Endothelial cell of umbilical vein (primary cell): ENCODE measurements around the gene CEP89. TPM values are rescaled to one million over a fixed set of nuclear protein-coding genes. Genes with fewer than 3 reads are reported as not detected.

Source experiments
- BruUV-seq: library from RNA; stranded (reverse); fragments of 400-500 nt; replicated peaks from 2 replicates; lab custom pipeline; 2021; lab: Mats Ljungman, UMichigan
- CTCF ChIA-PET: fragments of 300-600, 350-600 bp; sonication (Branson Sonifier 250); formaldehyde crosslinking; loops from one replicate; lab custom pipeline; 2021; ENCODE audit warnings: antibody characterized with exemption, inconsistent platforms; lab: Charles Lee
- POLR2A ChIA-PET: fragments of 300-600, 350-600 bp; sonication (Branson Sonifier 250); formaldehyde crosslinking; loops from one replicate; lab custom pipeline; 2021; ENCODE audit warnings: antibody characterized with exemption, inconsistent platforms; lab: Charles Lee
- DNase-seq: peaks from one replicate; pipeline ENCODE4 v3.0.0-alpha.2; 2011; ENCODE audit warnings: low read depth, low spot score
- FAIRE-seq: peaks from 2 replicates; lab custom pipeline; 2011; peaks lifted over from hg19 to GRCh38; lab: Jason Lieb, UNC
- H2AFZ ChIP-seq: 2 replicates; pipeline ENCODE4 v1.6.0; 2012; ENCODE audit warnings: low read depth, low read length, control low read depth, inconsistent platforms
- H3K27ac ChIP-seq: 2 replicates; pipeline ENCODE4 v1.5.1; 2011; ENCODE audit warnings: low read depth, mild to moderate bottlenecking, control low read depth, low read length, moderate library complexity; ENCODE audit not compliant: insufficient read depth
- H3K27me3 ChIP-seq, 2 experiments: 2 replicates each; pipeline versions ENCODE4 v1.6.0 to v1.6.1; 2011; ENCODE audit warnings: low read length in 2 of 2, mixed read lengths in 1 of 2; ENCODE audit not compliant: control insufficient read depth in 2 of 2, insufficient read depth in 2 of 2
- H3K36me3 ChIP-seq, 2 experiments: 2 replicates in 1 of 2; 3 replicates in 1 of 2; pipeline ENCODE4 v1.5.1; 2011; ENCODE audit warnings: low read length in 2 of 2, mild to moderate bottlenecking in 1 of 2, moderate library complexity in 1 of 2; ENCODE audit not compliant: control insufficient read depth in 2 of 2, insufficient read depth in 2 of 2; ENCODE audit errors: extremely low read depth in 1 of 2
- H3K4me1 ChIP-seq: 3 replicates; pipeline ENCODE4 v1.5.1; 2011; ENCODE audit warnings: mild to moderate bottlenecking, low read length; ENCODE audit not compliant: control insufficient read depth, insufficient read depth; ENCODE audit errors: extremely low read depth
- H3K4me2 ChIP-seq: 2 replicates; pipeline ENCODE4 v1.6.1; 2011; ENCODE audit warnings: low read length, control low read depth, mixed read lengths; ENCODE audit not compliant: insufficient read depth
- H3K4me3 ChIP-seq, 3 experiments: fragments of 200-600 bp in 1 of 3; sonication (generic), shearing (Covaris generic) in 1 of 3; replicated peaks in 1 of 3; 2 replicates each; pipeline ENCODE4 v1.5.1; 2011 to 2016; ENCODE audit warnings: control low read depth in 3 of 3, low read length in 3 of 3, mild to moderate bottlenecking in 2 of 3, inconsistent platforms in 1 of 3, low read depth in 1 of 3, moderate library complexity in 1 of 3; ENCODE audit not compliant: insufficient read depth in 1 of 3
- H3K79me2 ChIP-seq: 2 replicates; pipeline ENCODE4 v1.6.0; 2012; ENCODE audit warnings: low read length, inconsistent platforms; ENCODE audit not compliant: control insufficient read depth, insufficient read depth
- H3K9ac ChIP-seq: replicated peaks from 2 replicates; pipeline ENCODE3; 2011; ENCODE audit warnings: low read length, control low read depth; ENCODE audit not compliant: insufficient read depth; ENCODE audit errors: extremely low read depth
- H3K9me1 ChIP-seq: replicated peaks from 3 replicates; pipeline ENCODE4 v1.6.0; 2011; ENCODE audit warnings: mild to moderate bottlenecking, low read length; ENCODE audit not compliant: control insufficient read depth, insufficient read depth; ENCODE audit errors: extremely low read depth
- H3K9me3 ChIP-seq: replicated peaks from 2 replicates; pipeline ENCODE4 v1.5.1; 2012; ENCODE audit warnings: low read length, inconsistent platforms; ENCODE audit not compliant: control insufficient read depth, insufficient read depth
- H4K20me1 ChIP-seq: replicated peaks from 2 replicates; pipeline ENCODE3; 2011; ENCODE audit warnings: mild to moderate bottlenecking, low read length; ENCODE audit not compliant: control insufficient read depth, insufficient read depth; ENCODE audit errors: extremely low read depth
- EZH2 ChIP-seq: IDR thresholded peaks from 2 replicates; pipeline ENCODE4 v1.6.1; 2012; ENCODE audit warnings: borderline replicate concordance, low read depth, mild to moderate bottlenecking, moderate library complexity, low read length, inconsistent platforms; ENCODE audit not compliant: severe bottlenecking
- FOS ChIP-seq: IDR thresholded peaks from 2 replicates; pipeline ENCODE4 v1.6.1; 2011; ENCODE audit warnings: mild to moderate bottlenecking, low read length, moderate library complexity, borderline replicate concordance; ENCODE audit not compliant: insufficient read depth
- GATA2 ChIP-seq: IDR thresholded peaks from 2 replicates; pipeline ENCODE4 v1.7.0; 2011; ENCODE audit warnings: low read depth, mild to moderate bottlenecking, moderate library complexity, mixed read lengths, low read length; ENCODE audit not compliant: insufficient read length, insufficient read depth
- JUN ChIP-seq: IDR thresholded peaks from 2 replicates; pipeline ENCODE4 v1.6.1; 2011; ENCODE audit warnings: borderline replicate concordance, low read depth; ENCODE audit not compliant: insufficient read length, insufficient read depth
- POLR2A ChIP-seq: IDR thresholded peaks from 2 replicates; pipeline ENCODE4 v1.6.1; 2012; ENCODE audit warnings: low read depth, mild to moderate bottlenecking, control low read depth, low read length
- POLR2AphosphoS5 ChIP-seq: IDR thresholded peaks from 2 replicates; pipeline ENCODE4 v1.6.1; 2012; ENCODE audit warnings: low read depth, mild to moderate bottlenecking, control low read depth, low read length, moderate library complexity; ENCODE audit not compliant: insufficient read depth
- dilution Hi-C: fragments of 300-500 bp; cut with MboI; formaldehyde crosslinking; loops from one replicate; pipeline ENCODE4 v1.15.0; 2019; ENCODE audit warnings: low sequenced_read_pairs; ENCODE audit not compliant: extremely low pct_ligation_motif_present
- intact Hi-C: fragments of 100-400 bp; cut with micrococcal nuclease; formaldehyde crosslinking; loops from one replicate; pipeline ENCODE4 v1.10.0; 2022
- polyA plus RNA-seq, 4 experiments: library from polyadenylated mRNA; depleted of rRNA in 3 of 4; stranded (reverse) in 3 of 4; unstranded in 1 of 4; fragments of >200 nt; gene quantifications; 2 replicates each; pipeline versions ENCODE4 v1.2.1 to v1.2.3, GENCODE V29; 2011 to 2012; ENCODE audit warnings: missing spikeins in 1 of 4
- total RNA-seq: library from RNA; stranded (reverse); gene quantifications from 2 replicates; pipeline ENCODE4 v1.2.3, GENCODE V29; 2021
- TF ChIP-seq, protein P1 (sequence below), 2 donors: IDR thresholded peaks; 1 replicate in 1 of 2; 2 replicates in 1 of 2; pipeline ENCODE4 v1.5.1; 2011; ENCODE audit warnings: low read length in 2 of 2, mild to moderate bottlenecking in 2 of 2, moderate library complexity in 2 of 2, control low read depth in 1 of 2, inconsistent platforms in 1 of 2, low read depth in 1 of 2; ENCODE audit not compliant: insufficient read depth in 1 of 2; ENCODE audit errors: extremely low read depth in 1 of 2

Gene CEP89
- total and polyA plus RNA-seq, 2 donors (not counting 3 experiments of a cell fraction or from before 2014, with no cell fraction given): 25.1 to 46.2 TPM

GRCh38 chr19:32866061-32866460 lies 105.7 kb downstream of the CEP89 start:
- BruUV-seq: no TSS peak

GRCh38 chr19:32865326-32865725 lies 106.4 kb downstream of the CEP89 start:
- FAIRE-seq: no peak
- POLR2A ChIA-PET: no interaction called here
- H3K9ac ChIP-seq: no peak overlapping the region
- CTCF ChIA-PET: interaction anchor here (1.5 kb wide), 1 partner anchor 9 kb away, joined by 5 read pairs; no protein-coding TSS in a partner anchor
- no peaks in the 10 kb centered on the region for H3K9me1 ChIP-seq
- H3K36me3 ChIP-seq: no peaks in the 10 kb centered on the region
- no peaks in the 10 kb centered on the region for H3K27me3 ChIP-seq
- dilution Hi-C loops: no loop called here
- DNase-seq: no peak
- H3K27ac ChIP-seq: no peak overlapping the region
- H3K79me2 ChIP-seq: no peaks in the 10 kb centered on the region
- H2AFZ ChIP-seq: no peak overlapping the region
- intact Hi-C loops: no loop called here
- H3K4me2 ChIP-seq: no peak overlapping the region
- H4K20me1 ChIP-seq: no peaks in the 10 kb centered on the region
- no peaks in the 10 kb centered on the region for H3K9me3 ChIP-seq
- BruUV-seq: no TSS peak
- TF ChIP-seq POLR2A: no peak
- TF ChIP-seq POLR2AphosphoS5: no peak
- no peak for TF ChIP-seq FOS
- no peak for TF ChIP-seq EZH2
- TF ChIP-seq GATA2: no peak
- TF ChIP-seq JUN: no peak
- no peaks in the 10 kb centered on the region for H3K4me1 ChIP-seq
- H3K4me3 ChIP-seq: no peak overlapping the region

More at GRCh38 chr19:32866061-32866460, 105.7 kb downstream of the CEP89 start:
- no peak overlapping the region for H3K4me3 ChIP-seq
- TF ChIP-seq, protein P1, sequence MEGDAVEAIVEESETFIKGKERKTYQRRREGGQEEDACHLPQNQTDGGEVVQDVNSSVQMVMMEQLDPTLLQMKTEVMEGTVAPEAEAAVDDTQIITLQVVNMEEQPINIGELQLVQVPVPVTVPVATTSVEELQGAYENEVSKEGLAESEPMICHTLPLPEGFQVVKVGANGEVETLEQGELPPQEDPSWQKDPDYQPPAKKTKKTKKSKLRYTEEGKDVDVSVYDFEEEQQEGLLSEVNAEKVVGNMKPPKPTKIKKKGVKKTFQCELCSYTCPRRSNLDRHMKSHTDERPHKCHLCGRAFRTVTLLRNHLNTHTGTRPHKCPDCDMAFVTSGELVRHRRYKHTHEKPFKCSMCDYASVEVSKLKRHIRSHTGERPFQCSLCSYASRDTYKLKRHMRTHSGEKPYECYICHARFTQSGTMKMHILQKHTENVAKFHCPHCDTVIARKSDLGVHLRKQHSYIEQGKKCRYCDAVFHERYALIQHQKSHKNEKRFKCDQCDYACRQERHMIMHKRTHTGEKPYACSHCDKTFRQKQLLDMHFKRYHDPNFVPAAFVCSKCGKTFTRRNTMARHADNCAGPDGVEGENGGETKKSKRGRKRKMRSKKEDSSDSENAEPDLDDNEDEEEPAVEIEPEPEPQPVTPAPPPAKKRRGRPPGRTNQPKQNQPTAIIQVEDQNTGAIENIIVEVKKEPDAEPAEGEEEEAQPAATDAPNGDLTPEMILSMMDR (IDR thresholded peaks at IDR 0.05; ENCODE audit: extremely low read depth in 1 of 2, insufficient read depth in 1 of 2, low read depth in 1 of 2, low read length in 2 of 2): no peak
- TF ChIP-seq GATA2 (no peak), FOS (no peak), JUN (no peak), POLR2AphosphoS5 (no peak), POLR2A (no peak)
- H4K20me1 ChIP-seq: no peaks in the 10 kb centered on the region
- H3K9me1 ChIP-seq: no peaks in the 10 kb centered on the region
- H3K9me3 ChIP-seq: no peaks in the 10 kb centered on the region
- no peak overlapping the region for H3K27ac ChIP-seq
- H3K4me2 ChIP-seq: no peak overlapping the region
- ChIA-PET CTCF (interaction anchor here (1.5 kb wide), 1 partner anchor 10 kb away, joined by 5 read pairs; no protein-coding TSS in a partner anchor), POLR2A (no interaction called here)
- DNase-seq (no peak), FAIRE-seq (no peak)
- no peaks in the 10 kb centered on the region for H3K79me2 ChIP-seq
- intact Hi-C loops: no loop called here
- dilution Hi-C loops: no loop called here
- no peaks in the 10 kb centered on the region for H3K36me3 ChIP-seq
- no peaks in the 10 kb centered on the region for H3K4me1 ChIP-seq
- H3K9ac ChIP-seq: no peak overlapping the region
- H2AFZ ChIP-seq: no peak overlapping the region
- no peaks in the 10 kb centered on the region for H3K27me3 ChIP-seq
